Activated naive CD4-positive, alpha-beta T cell treated with anti-CD3 and anti-CD28 coated beads for 36 hours (primary cell): ENCODE measurements around the gene PNRC1. TPM values are rescaled to one million over a fixed set of nuclear protein-coding genes. Genes with fewer than 3 reads are reported as not detected.
"Not testable (repeated sequence)": the region's sequence is repeated elsewhere in the genome, so short reads cannot be mapped to it uniquely, and the experiment has no call there.

ENCODE experiments used
- CTCF ChIA-PET: fragments of 350-600 bp; sonication (Branson Sonifier 250); formaldehyde crosslinking; loops from one replicate; lab custom pipeline; 2021; ENCODE audit warnings: antibody characterized with exemption; lab: Charles Lee
- DNase-seq: peaks from one replicate; pipeline ENCODE4 v3.0.0-alpha.2; 2020
- H3K27ac Mint-ChIP-seq: one replicate; pipeline ENCODE4 v1.8.0; 2021; ENCODE audit warnings: mild to moderate bottlenecking, mixed read lengths
- H3K27me3 Mint-ChIP-seq: one replicate; pipeline ENCODE4 v1.8.0; 2021; ENCODE audit warnings: low read depth, mixed read lengths
- H3K36me3 Mint-ChIP-seq: one replicate; pipeline ENCODE4 v1.8.0; 2021; ENCODE audit warnings: low read depth, mixed read lengths
- H3K4me1 Mint-ChIP-seq: one replicate; pipeline ENCODE4 v1.8.0; 2021; ENCODE audit warnings: low read depth, mixed read lengths
- H3K4me3 Mint-ChIP-seq: one replicate; pipeline ENCODE4 v1.8.0; 2021; ENCODE audit warnings: mild to moderate bottlenecking, moderate library complexity, mixed read lengths
- H3K9me3 Mint-ChIP-seq: one replicate; pipeline ENCODE4 v1.8.0; 2021; ENCODE audit warnings: mixed read lengths
- intact Hi-C: fragments of 100-400 bp; cut with micrococcal nuclease; formaldehyde crosslinking; loops from one replicate; pipeline ENCODE4 v1.15.1; 2023
- total RNA-seq, 2 experiments: library from RNA; stranded (reverse); gene quantifications; one replicate each; pipeline ENCODE4 v1.2.3, GENCODE V29; 2021

Gene PNRC1
- total RNA-seq, 2 experiments from 2014 or later: 110 to 111 TPM

DNA sequence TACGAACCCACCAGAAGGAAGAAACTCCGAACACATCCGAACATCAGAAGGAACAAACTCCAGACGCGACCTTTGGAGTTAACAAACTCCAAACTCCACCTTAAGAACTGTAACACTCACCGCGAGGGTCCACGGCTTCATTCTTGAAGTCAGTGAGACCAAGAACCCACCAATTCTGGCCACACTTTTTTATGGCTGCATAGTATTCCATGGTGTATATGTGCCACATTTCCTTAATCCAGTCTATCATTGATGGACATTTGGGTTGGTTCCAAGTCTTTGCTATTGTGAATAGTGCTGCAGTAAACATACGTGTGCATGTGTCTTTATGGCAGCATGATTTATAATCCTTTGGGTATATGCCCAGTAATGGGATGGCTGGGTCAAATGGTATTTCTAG lies 14.4 kb upstream of the PNRC1 start:
- H3K9me3 Mint-ChIP-seq, H3K36me3 Mint-ChIP-seq, H3K27ac Mint-ChIP-seq, H3K4me3 Mint-ChIP-seq, intact Hi-C loops, H3K4me1 Mint-ChIP-seq, DNase-seq, H3K27me3 Mint-ChIP-seq: not testable (repeated sequence)
- CTCF ChIA-PET: interaction anchor here (1.3 kb wide), 1 partner anchor 13 kb away, joined by 7 read pairs; no protein-coding TSS in a partner anchor

DNA sequence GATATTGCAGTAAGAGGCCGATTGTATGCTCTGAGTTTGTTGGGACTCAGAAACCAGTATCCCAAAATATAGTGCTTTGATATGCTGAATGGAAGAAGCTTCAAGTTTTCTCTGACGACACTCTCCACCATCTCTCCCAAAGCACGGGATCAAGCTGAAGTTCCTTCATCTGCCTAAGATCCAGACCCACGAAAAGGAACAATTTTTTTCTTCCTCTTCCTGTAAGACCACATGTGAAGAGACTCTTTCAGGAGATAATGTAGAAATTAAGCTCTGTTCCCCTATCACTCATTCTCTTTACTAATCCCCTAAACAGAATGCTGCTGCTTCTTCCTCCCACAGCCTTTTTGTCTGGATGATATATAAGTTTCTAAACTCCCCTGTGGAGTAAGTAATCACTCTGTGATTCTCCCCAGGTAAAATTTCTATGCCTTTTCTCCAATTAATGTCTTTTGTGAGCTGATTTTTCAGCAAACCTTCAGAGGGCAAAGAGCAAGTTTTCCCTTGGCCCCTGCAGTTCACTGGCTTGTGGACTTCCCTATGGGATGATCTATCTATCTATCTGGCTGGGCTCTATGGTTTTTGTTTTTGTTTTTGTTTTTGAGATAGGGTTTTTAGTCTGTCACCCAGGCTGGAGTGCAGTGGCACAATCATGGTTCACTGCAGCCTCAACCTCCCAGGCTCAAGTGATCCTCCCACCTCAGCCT lies 13.5 kb upstream of the PNRC1 start:
- intact Hi-C loops: no loop called here

GRCh38 chr6:89067796-89068195 lies 12.8 kb upstream of the PNRC1 start:
- CTCF ChIA-PET: interaction anchor here (1.2 kb wide), 2 partner anchors 13 to 103 kb away, joined by 3 read pairs; partner anchors contain the start of gene PNRC1
- intact Hi-C loops: no loop called here
- H3K27ac Mint-ChIP-seq: no peak overlapping the region
- no peak overlapping the region for H3K4me3 Mint-ChIP-seq
- no peak for DNase-seq
- H3K9me3 Mint-ChIP-seq: no peaks in the 10 kb centered on the region
- no peaks in the 10 kb centered on the region for H3K36me3 Mint-ChIP-seq
- no peaks in the 10 kb centered on the region for H3K27me3 Mint-ChIP-seq
- no peaks in the 10 kb centered on the region for H3K4me1 Mint-ChIP-seq

More for the DNA sequence above, 13.5 kb upstream of the PNRC1 start:
- H3K9me3 Mint-ChIP-seq: no peaks in the 10 kb centered on the region
- H3K36me3 Mint-ChIP-seq: no peaks in the 10 kb centered on the region
- CTCF ChIA-PET: interaction anchor here (1.2 kb wide), 2 partner anchors 13 to 103 kb away, joined by 3 read pairs; partner anchors contain the start of gene PNRC1
- no peaks in the 10 kb centered on the region for H3K4me1 Mint-ChIP-seq
- H3K27me3 Mint-ChIP-seq: no peaks in the 10 kb centered on the region
- DNase-seq: no peak
- no peak overlapping the region for H3K27ac Mint-ChIP-seq
- no peak overlapping the region for H3K4me3 Mint-ChIP-seq

GRCh38 chr6:89068695-89069094 lies 11.9 kb upstream of the PNRC1 start:
- Mint-ChIP-seq H3K9me3 (no peaks in the 10 kb centered on the region), H3K36me3 (no peaks in the 10 kb centered on the region), H3K4me1 (no peaks in the 10 kb centered on the region), H3K27ac (no peak overlapping the region), H3K27me3 (no peaks in the 10 kb centered on the region), H3K4me3 (no peak overlapping the region)
- CTCF ChIA-PET: interaction anchor here (0.6 kb wide), 1 partner anchor 1488 kb away, joined by 3 read pairs; no protein-coding TSS in a partner anchor
- intact Hi-C loops: no loop called here
- DNase-seq: no peak

DNA sequence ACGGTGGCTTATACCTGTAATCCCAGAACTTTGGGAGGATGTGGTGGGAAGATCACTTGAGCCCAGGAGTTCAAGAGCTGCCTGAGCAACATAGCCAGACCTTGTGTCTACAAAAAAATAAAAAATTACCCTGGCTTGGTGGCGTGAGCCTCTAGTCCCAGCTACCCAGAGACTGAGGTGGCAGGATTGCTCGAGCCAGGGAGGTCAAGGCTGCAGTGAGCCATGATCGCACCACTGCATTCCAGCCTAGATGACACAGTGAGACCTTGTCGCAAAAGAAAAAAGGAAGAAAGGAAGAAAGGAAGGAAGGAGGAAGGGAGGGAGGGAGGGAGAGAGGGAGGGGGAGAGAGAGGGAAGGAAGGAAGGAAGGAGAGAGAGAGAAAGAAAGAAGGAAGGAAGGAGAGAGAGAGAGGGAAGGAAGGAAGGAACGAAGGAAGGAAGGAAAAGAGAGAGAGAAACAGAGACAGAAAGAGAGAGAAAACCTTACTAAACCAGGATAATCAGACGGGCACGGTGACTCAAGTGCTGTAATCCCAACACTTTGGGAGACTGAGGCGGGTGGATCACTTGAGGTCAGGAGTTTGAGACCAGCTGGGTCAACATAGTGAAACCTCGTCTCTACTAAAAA lies 10.9 kb upstream of the PNRC1 start:
- no peaks in the 10 kb centered on the region for H3K4me1 Mint-ChIP-seq
- H3K9me3 Mint-ChIP-seq: no peaks in the 10 kb centered on the region
- DNase-seq: no peak
- CTCF ChIA-PET: no interaction called here
- no peaks in the 10 kb centered on the region for H3K36me3 Mint-ChIP-seq
- no peak overlapping the region for H3K4me3 Mint-ChIP-seq
- H3K27ac Mint-ChIP-seq: no peak overlapping the region
- no peaks in the 10 kb centered on the region for H3K27me3 Mint-ChIP-seq
- intact Hi-C loops: no loop called here

- intact Hi-C loops: no loop called here
- Mint-ChIP-seq H3K27me3 (no peaks in the 10 kb centered on the region), H3K36me3 (no peaks in the 10 kb centered on the region), H3K4me3 (no peak overlapping the region), H3K27ac (no peak overlapping the region), H3K9me3 (no peaks in the 10 kb centered on the region), H3K4me1 (no peaks in the 10 kb centered on the region)
- DNase-seq: no peak
- CTCF ChIA-PET: no interaction called here
Measured at GRCh38 chr6:89071036-89071435, 9.5 kb upstream of the PNRC1 start.

DNA sequence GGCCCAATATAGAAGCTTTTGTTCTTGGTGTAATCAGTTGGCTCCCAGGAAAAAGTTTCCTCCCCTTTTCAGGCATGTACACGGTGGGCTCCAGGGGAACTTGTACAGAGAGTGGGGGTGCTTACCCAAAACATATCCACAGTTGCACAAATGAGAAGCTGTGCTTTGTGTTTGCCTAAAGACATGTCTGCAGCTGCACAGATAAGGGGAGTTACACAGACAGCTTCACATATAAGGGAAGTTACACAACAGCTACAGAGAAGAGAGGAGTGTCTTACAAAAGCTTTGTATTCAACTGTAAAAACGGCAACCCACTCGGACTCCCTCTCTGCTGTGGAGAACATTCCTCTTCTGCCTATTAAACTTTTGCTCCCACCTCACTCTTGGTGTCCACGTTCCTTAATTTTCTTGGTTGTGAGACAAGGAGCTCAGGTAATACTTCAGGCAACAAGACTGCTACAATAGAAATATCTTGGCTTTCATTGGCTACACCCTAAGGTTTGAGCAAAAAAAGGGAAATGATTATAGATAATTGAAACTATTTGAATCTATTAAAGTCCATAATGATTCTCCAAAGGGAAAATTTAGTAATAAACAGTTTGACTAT lies 7.4 kb upstream of the PNRC1 start:
- H3K27me3 Mint-ChIP-seq: no peaks in the 10 kb centered on the region
- no peak overlapping the region for H3K4me3 Mint-ChIP-seq
- no peaks in the 10 kb centered on the region for H3K9me3 Mint-ChIP-seq
- DNase-seq: no peak
- H3K4me1 Mint-ChIP-seq: no peaks in the 10 kb centered on the region
- CTCF ChIA-PET: interaction anchor here (1.2 kb wide), 1 partner anchor 90 kb away, joined by 3 read pairs; no protein-coding TSS in a partner anchor
- intact Hi-C loops: no loop called here
- H3K27ac Mint-ChIP-seq: no peak overlapping the region
- H3K36me3 Mint-ChIP-seq: no peaks in the 10 kb centered on the region

DNA sequence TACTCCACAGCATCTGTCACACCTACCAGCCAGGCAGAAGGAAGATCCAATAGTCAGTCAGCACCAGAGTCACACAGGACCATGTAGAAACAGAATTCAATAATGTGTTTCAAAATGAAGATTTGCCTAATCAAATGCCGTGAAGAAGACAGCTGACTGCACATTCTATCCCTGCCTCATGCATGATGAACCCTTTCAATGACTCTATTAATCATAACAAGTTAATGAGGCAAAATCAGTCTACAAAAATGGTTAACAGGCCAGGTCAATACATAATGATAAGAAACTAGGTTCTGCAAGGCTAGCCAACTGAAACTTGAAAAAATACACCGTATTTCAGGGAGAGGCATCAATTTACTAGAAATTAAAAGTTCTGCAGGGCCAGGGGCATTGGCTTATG lies 6.7 kb upstream of the PNRC1 start:
- no peaks in the 10 kb centered on the region for H3K36me3 Mint-ChIP-seq
- H3K9me3 Mint-ChIP-seq: no peaks in the 10 kb centered on the region
- peaks cover 5% of the 10 kb centered on the region for H3K4me1 Mint-ChIP-seq
- no peak for DNase-seq
- CTCF ChIA-PET: interaction anchor here (0.7 kb wide), 1 partner anchor 22 kb away, joined by 5 read pairs; no protein-coding TSS in a partner anchor
- H3K4me3 Mint-ChIP-seq: no peak overlapping the region
- intact Hi-C loops: no loop called here
- H3K27ac Mint-ChIP-seq: no peak overlapping the region
- no peaks in the 10 kb centered on the region for H3K27me3 Mint-ChIP-seq

- peak overlapping the region; percentile 93 for H3K4me3 Mint-ChIP-seq
- H3K4me1 Mint-ChIP-seq: peaks cover 20% of the 10 kb centered on the region
- H3K9me3 Mint-ChIP-seq: no peaks in the 10 kb centered on the region
- CTCF ChIA-PET: interaction anchor here (0.7 to 3.1 kb wide), 10 partner anchors 13 to 161 kb away, joined by 3 to 23 read pairs (median 5); partner anchors contain the start of genes PM20D2, RNGTT and SRSF12
- intact Hi-C loops: loop anchor here (1.0 to 10.0 kb wide), 20 partner anchors 19 to 1755 kb away; partner anchors contain the start of genes AKIRIN2, CASP8AP2, GJB7 and LYRM2
- peak overlapping the region; percentile 99 for H3K27ac Mint-ChIP-seq
- H3K36me3 Mint-ChIP-seq: peaks cover 26% of the 10 kb centered on the region
- peak; percentile 65 for DNase-seq
- no peaks in the 10 kb centered on the region for H3K27me3 Mint-ChIP-seq
Measured at GRCh38 chr6:89079511-89080234, 878 bp upstream of the PNRC1 start.

DNA sequence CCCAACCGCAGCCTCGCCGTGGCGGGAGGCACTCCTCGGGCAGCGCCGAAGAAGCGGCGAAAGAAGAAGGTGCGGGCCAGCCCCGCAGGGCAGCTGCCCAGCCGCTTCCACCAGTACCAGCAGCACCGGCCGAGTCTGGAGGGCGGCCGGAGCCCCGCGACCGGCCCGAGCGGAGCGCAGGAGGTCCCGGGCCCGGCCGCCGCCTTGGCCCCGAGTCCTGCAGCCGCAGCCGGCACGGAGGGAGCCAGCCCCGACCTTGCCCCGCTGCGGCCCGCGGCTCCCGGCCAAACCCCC lies 525 bp downstream of the PNRC1 start:
- Mint-ChIP-seq H3K9me3 (no peaks in the 10 kb centered on the region), H3K4me3 (peak overlapping the region; percentile 93), H3K36me3 (peaks cover 37% of the 10 kb centered on the region), H3K4me1 (peaks cover 30% of the 10 kb centered on the region), H3K27ac (peak overlapping the region; percentile 99), H3K27me3 (no peaks in the 10 kb centered on the region)
- no peak for DNase-seq
- intact Hi-C loops: loop anchor here (2.0 to 10.0 kb wide), 10 partner anchors 218 to 1756 kb away; partner anchors contain the start of genes AKIRIN2, GJB7, LYRM2 and MAP3K7
- CTCF ChIA-PET: interaction anchor here (0.6 kb wide), 1 partner anchor 286 kb away, joined by 5 read pairs; no protein-coding TSS in a partner anchor

DNA sequence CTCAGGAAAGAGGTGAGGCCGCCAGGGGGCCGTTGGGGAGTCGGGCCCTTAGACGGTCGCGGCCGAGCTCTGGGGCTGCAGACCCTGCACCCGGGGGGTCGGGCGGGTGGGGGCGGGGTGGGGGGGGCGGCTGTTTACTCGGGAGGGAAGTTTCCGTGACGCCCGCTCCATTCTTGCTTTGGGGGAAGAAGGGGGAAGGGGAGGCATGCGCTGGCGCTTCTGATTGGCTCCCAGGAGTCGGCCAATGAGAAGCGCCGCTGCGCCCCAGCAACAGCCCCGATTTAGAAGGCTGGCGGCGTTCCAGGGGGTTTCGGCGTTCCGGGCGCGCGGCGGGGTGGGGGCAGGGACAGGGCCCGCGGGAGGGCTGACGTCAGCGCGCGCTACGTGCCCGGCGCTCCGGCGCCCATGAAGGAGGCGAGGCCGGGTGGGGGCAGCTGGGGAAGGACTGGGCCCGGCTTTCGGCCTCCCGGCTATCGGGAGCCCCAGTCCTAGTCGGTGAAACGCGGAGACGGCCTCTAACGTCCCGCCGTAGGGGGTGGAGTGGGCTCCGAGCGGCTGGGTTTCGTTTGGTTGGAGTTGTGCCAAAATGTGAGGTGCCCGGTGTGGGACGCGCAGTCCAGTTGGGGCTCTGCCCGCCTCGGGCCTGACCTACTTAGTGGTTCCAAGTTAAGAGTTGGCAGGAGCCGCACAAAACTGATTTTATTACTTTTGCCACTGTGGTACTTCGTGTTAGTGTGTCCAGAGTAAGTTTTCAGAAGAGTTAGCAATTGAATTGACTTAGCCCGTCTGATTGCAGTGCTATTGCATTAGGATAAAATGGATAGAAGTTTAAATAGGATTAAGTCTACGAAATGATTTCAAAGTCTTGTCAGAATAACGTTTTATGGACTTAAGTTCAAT lies 1.1 kb downstream of the PNRC1 start:
- Mint-ChIP-seq H3K36me3 (peaks cover 37% of the 10 kb centered on the region), H3K9me3 (no peaks in the 10 kb centered on the region), H3K4me3 (peak overlapping the region; percentile 85), H3K27ac (peak overlapping the region; percentile 92), H3K27me3 (no peaks in the 10 kb centered on the region), H3K4me1 (peaks cover 33% of the 10 kb centered on the region)
- DNase-seq: peak; percentile 99
- CTCF ChIA-PET: interaction anchor here (0.8 kb wide), 2 partner anchors 62 to 99 kb away, joined by 3 to 4 read pairs; no protein-coding TSS in a partner anchor
- intact Hi-C loops: loop anchor here (2.0 to 10.0 kb wide), 10 partner anchors 217 to 1757 kb away; partner anchors contain the start of genes AKIRIN2, GJB7, LYRM2 and MAP3K7
